HCT116 (cell line): Measurements from ENCODE around the gene RNF114. TPM values are rescaled to one million over a fixed set of nuclear protein-coding genes. Genes with fewer than 3 reads are reported as not detected.
"Not testable (repeated sequence)": the region's sequence is repeated elsewhere in the genome, so short reads cannot be mapped to it uniquely, and the experiment has no call there.

Experiments
- ATAC-seq: fragments of 200-7000 bp; cut with Tn5 transposase; 2 replicates; pipeline ENCODE4 v1.9.1; 2020; ENCODE audit warnings: mild to moderate bottlenecking, moderate library complexity
- BruUV-seq: library from RNA; stranded (reverse); fragments of 400-500 nt; replicated peaks from 2 replicates; lab custom pipeline; 2021; lab: Mats Ljungman, UMichigan
- CTCF ChIA-PET: fragments of 300-600 bp; sonication (Branson Sonifier 250); formaldehyde crosslinking; loops from one replicate; lab custom pipeline; 2021; ENCODE audit warnings: antibody characterized with exemption; lab: Charles Lee
- POLR2A ChIA-PET: fragments of 300-600, 350-600 bp; sonication (Branson Sonifier 250); formaldehyde crosslinking; loops from one replicate; lab custom pipeline; 2021; ENCODE audit warnings: antibody characterized with exemption; lab: Charles Lee
- RAD21 ChIA-PET, 2 experiments: fragments of 300-600 bp; sonication (Branson Sonifier 250); formaldehyde crosslinking; loops; one replicate each; lab custom pipeline; 2023; ENCODE audit warnings: low total read pairs in 2 of 2; ENCODE audit not compliant: uncharacterized antibody in 2 of 2, unreplicated experiment in 2 of 2, low non-redundant PET in 1 of 2; lab: Charles Lee
- DNase-seq: peaks from one replicate; pipeline ENCODE4 v3.0.0-alpha.2; 2010; ENCODE audit warnings: low read depth, low spot score
- H2AFZ ChIP-seq: fragments of 200-600 bp; shearing (Covaris generic), sonication (generic); 2 replicates; pipeline ENCODE4 v1.6.1; 2017; ENCODE audit warnings: low read depth, mixed run types, mixed read lengths, antibody characterized with exemption, low read length; ENCODE audit not compliant: poor library complexity, severe bottlenecking
- H3K27ac ChIP-seq: 2 replicates; pipeline ENCODE4 v1.5.1; 2012; ENCODE audit warnings: low read depth, low read length
- H3K27me3 ChIP-seq: fragments of 200-600 bp; sonication (generic); 2 replicates; pipeline ENCODE4 v1.6.1; 2016; ENCODE audit warnings: mixed run types, low read length, mixed read lengths; ENCODE audit not compliant: insufficient read depth
- H3K36me3 ChIP-seq, 2 experiments: fragments of 200-500 bp in 1 of 2; fragments of 200-600 bp in 1 of 2; sonication (Bioruptor generic) in 1 of 2; sonication (generic) in 1 of 2; 2 replicates each; pipeline versions ENCODE4 v1.5.1 to v1.6.1; 2014 to 2016; ENCODE audit warnings: low read length in 2 of 2, inconsistent platforms in 1 of 2, mixed read lengths in 1 of 2, mixed run types in 1 of 2; ENCODE audit not compliant: insufficient read depth in 2 of 2, control insufficient read depth in 1 of 2
- H3K4me1 ChIP-seq, 2 experiments: fragments of 200-600 bp in 1 of 2; sonication (generic) in 1 of 2; 2 replicates each; pipeline versions ENCODE4 v1.5.1 to v1.6.1; 2012 to 2017; ENCODE audit warnings: low read length in 2 of 2, inconsistent platforms in 1 of 2, mild to moderate bottlenecking in 1 of 2, mixed read lengths in 1 of 2, mixed run types in 1 of 2, moderate library complexity in 1 of 2; ENCODE audit not compliant: insufficient read depth in 2 of 2, control insufficient read depth in 1 of 2
- H3K4me2 ChIP-seq: fragments of 200-600 bp; sonication (generic); 2 replicates; pipeline ENCODE4 v1.6.1; 2017; ENCODE audit warnings: mixed run types, low read length, mixed read lengths
- H3K4me3 ChIP-seq, 2 experiments: fragments of 200-600 bp in 1 of 2; sonication (generic) in 1 of 2; replicated peaks in 1 of 2; 2 replicates each; pipeline ENCODE4 v1.5.1; 2011 to 2016; ENCODE audit warnings: low read length in 2 of 2, control low read depth in 1 of 2, low read depth in 1 of 2, mild to moderate bottlenecking in 1 of 2, mixed read lengths in 1 of 2, mixed run types in 1 of 2
- H3K79me2 ChIP-seq: fragments of 200-600 bp; sonication (generic); 2 replicates; pipeline ENCODE4 v1.6.1; 2017; ENCODE audit warnings: mild to moderate bottlenecking, mixed run types, low read length, moderate library complexity, mixed read lengths; ENCODE audit not compliant: insufficient read depth
- H3K9ac ChIP-seq: fragments of 200-600 bp; sonication (generic); 2 replicates; pipeline ENCODE4 v1.6.1; 2016; ENCODE audit warnings: low read length, mixed read lengths
- H3K9me2 ChIP-seq: fragments of 200-600 bp; sonication (generic), shearing (Covaris generic); 2 replicates; pipeline ENCODE4 v1.6.1; 2017; ENCODE audit warnings: mixed run types, mild to moderate bottlenecking, moderate library complexity; ENCODE audit not compliant: insufficient read depth
- H3K9me3 ChIP-seq, 2 experiments: fragments of 200-500 bp in 1 of 2; fragments of 200-600 bp in 1 of 2; sonication (Bioruptor generic) in 1 of 2; sonication (generic) in 1 of 2; 2 replicates each; pipeline ENCODE4 v1.6.1; 2014 to 2017; ENCODE audit warnings: low read length in 2 of 2, mixed read lengths in 2 of 2, inconsistent platforms in 1 of 2, low read depth in 1 of 2, mild to moderate bottlenecking in 1 of 2, mixed run types in 1 of 2, moderate library complexity in 1 of 2; ENCODE audit not compliant: control insufficient read depth in 1 of 2, insufficient read depth in 1 of 2
- H4K20me1 ChIP-seq: fragments of 200-600 bp; sonication (generic), shearing (Covaris generic); 2 replicates; pipeline ENCODE4 v1.6.1; 2017; ENCODE audit warnings: mixed run types, mild to moderate bottlenecking, moderate library complexity; ENCODE audit not compliant: insufficient read depth
- CBX3 ChIP-seq: IDR thresholded peaks from 2 replicates; pipeline ENCODE4 v1.6.1; 2012; ENCODE audit warnings: low read depth
- CEBPB ChIP-seq: IDR thresholded peaks from 2 replicates; pipeline ENCODE4 v1.6.1; 2012; ENCODE audit warnings: low read depth
- ELF1 ChIP-seq: IDR thresholded peaks from 2 replicates; pipeline ENCODE4 v1.6.1; 2012; ENCODE audit warnings: low read depth, borderline replicate concordance
- FOSL1 ChIP-seq: IDR thresholded peaks from 2 replicates; pipeline ENCODE4 v1.6.1; 2012; ENCODE audit warnings: low read depth
- JUND ChIP-seq: IDR thresholded peaks from 2 replicates; pipeline ENCODE4 v1.6.1; 2012
- POLR2A ChIP-seq: IDR thresholded peaks from 2 replicates; pipeline ENCODE4 v1.7.0; 2011; ENCODE audit warnings: borderline replicate concordance; ENCODE audit not compliant: insufficient read depth, insufficient read length; ENCODE audit errors: extremely low read depth
- RAD21 ChIP-seq: IDR thresholded peaks from 2 replicates; pipeline ENCODE4 v1.6.1; 2012; ENCODE audit warnings: low read depth, mild to moderate bottlenecking
- SRF ChIP-seq: IDR thresholded peaks from 2 replicates; pipeline ENCODE4 v1.6.1; 2012; ENCODE audit warnings: low read depth
- intact Hi-C: fragments of 100-400 bp; cut with micrococcal nuclease; formaldehyde crosslinking; loops from 2 replicates; pipeline ENCODE4 v1.10.0; 2022
- total RNA-seq: library from RNA; stranded (reverse); gene quantifications from one replicate; pipeline ENCODE4 v1.2.1, GENCODE V29; 2021; ENCODE audit not compliant: unreplicated experiment
- TF ChIP-seq, protein P1 (sequence below), 3 experiments: fragments of 200-600 bp in 1 of 3; sonication (generic) in 1 of 3; IDR thresholded peaks in 2 of 3; conservative IDR thresholded peaks in 1 of 3; 2 replicates each; pipeline ENCODE4 v1.5.1; 2012 to 2017; ENCODE audit warnings: low read depth in 2 of 3, low read length in 2 of 3, antibody characterized with exemption in 1 of 3, borderline replicate concordance in 1 of 3, control low read depth in 1 of 3, mild to moderate bottlenecking in 1 of 3, mixed read lengths in 1 of 3, mixed run types in 1 of 3, moderate library complexity in 1 of 3; ENCODE audit not compliant: insufficient read depth in 1 of 3

The RNF114 gene
- total RNA-seq, 1 experiment from 2014 or later = 66.8 TPM

DNA sequence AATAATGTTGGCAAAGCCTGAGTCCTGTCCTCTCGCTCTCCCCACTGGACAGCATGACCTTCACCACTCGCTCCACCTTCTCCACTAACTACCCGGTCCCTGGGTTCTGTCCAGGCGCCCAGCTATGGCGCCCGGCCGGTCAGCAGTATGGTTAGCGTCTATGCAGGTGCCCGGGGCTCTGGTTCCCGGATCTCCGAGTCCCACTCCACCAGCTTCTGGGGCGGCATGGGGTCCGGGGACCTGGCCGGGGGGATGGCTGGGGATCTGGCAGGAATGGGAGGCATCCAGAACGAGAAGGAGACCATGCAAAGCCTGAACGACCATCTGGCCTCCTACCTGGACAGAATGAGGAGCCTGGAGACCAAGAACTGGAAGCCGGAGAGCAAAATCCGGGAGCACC is 20.5 kb downstream of the RNF114 start:
- CTCF ChIA-PET = interaction anchor here (1.4 kb wide), 1 partner anchor 8 kb away, joined by 3 read pairs; no protein-coding TSS in a partner anchor
- Histone ChIP-seq H3K9me3 (no peaks in the 10 kb centered on the region), H3K27me3 (no peaks in the 10 kb centered on the region), H3K36me3 (peaks cover 17 to 24% of the 10 kb centered on the region in 2 experiments), H3K4me3 (no peak overlapping the region), H3K9me2 (no peaks in the 10 kb centered on the region), H3K27ac (no peak overlapping the region), H3K4me2 (no peak overlapping the region), H3K79me2 (no peaks in the 10 kb centered on the region), H2AFZ (no peak overlapping the region), H3K4me1 (no peaks in the 10 kb centered on the region)
- RAD21 ChIA-PET = no interaction called here
- POLR2A ChIA-PET = no interaction called here
- ATAC-seq = no peak
- BruUV-seq = no TSS peak
- intact Hi-C loops = no loop called here
- TF ChIP-seq CBX3 (no peak), RAD21 (no peak), POLR2A (no peak), SRF (no peak), FOSL1 (no peak), ELF1 (no peak), JUND (no peak), CEBPB (no peak)
- TF ChIP-seq, all 23 proteins: peak for 0
- Histone ChIP-seq H4K20me1 (no peaks in the 10 kb centered on the region), H3K9ac (no peak overlapping the region)
- no peak for DNase-seq

GRCh38 chr20:49957089-49957938 is 21.1 kb downstream of the RNF114 start:
- H3K9ac ChIP-seq, H2AFZ ChIP-seq, H3K4me2 ChIP-seq, H3K9me3 ChIP-seq, intact Hi-C loops, H3K27ac ChIP-seq, H4K20me1 ChIP-seq, BruUV-seq, ATAC-seq, H3K79me2 ChIP-seq, H3K4me1 ChIP-seq, RAD21 ChIA-PET, H3K27me3 ChIP-seq, DNase-seq, H3K9me2 ChIP-seq, H3K4me3 ChIP-seq, POLR2A ChIA-PET: not testable (repeated sequence)
- TF ChIP-seq, protein P1, sequence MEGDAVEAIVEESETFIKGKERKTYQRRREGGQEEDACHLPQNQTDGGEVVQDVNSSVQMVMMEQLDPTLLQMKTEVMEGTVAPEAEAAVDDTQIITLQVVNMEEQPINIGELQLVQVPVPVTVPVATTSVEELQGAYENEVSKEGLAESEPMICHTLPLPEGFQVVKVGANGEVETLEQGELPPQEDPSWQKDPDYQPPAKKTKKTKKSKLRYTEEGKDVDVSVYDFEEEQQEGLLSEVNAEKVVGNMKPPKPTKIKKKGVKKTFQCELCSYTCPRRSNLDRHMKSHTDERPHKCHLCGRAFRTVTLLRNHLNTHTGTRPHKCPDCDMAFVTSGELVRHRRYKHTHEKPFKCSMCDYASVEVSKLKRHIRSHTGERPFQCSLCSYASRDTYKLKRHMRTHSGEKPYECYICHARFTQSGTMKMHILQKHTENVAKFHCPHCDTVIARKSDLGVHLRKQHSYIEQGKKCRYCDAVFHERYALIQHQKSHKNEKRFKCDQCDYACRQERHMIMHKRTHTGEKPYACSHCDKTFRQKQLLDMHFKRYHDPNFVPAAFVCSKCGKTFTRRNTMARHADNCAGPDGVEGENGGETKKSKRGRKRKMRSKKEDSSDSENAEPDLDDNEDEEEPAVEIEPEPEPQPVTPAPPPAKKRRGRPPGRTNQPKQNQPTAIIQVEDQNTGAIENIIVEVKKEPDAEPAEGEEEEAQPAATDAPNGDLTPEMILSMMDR (IDR thresholded peaks at IDR 0.05 in 2 of 3, conservative IDR thresholded peaks at IDR 0.05 in 1 of 3; ENCODE audit: borderline replicate concordance in 1 of 3, insufficient read depth in 1 of 3, low read depth in 2 of 3, low read length in 2 of 3) = peak in 1 of 3 experiments; percentile 14; a peak in 1 of 6 replicates
- H3K36me3 ChIP-seq = peaks cover 11 to 18% of the 10 kb centered on the region in 2 experiments
- CTCF ChIA-PET = interaction anchor here (0.9 to 1.4 kb wide), 4 partner anchors 7 to 114 kb away, joined by 3 to 4 read pairs (median 3); no protein-coding TSS in a partner anchor
